HG03378 (cell line): ENCODE data around the gene GRM3.
"Not testable (repeated sequence)": the region's sequence is repeated elsewhere in the genome, so short reads cannot be mapped to it uniquely, and the experiment has no call there.

Experiments used
- ATAC-seq: cut with Tn5 transposase; IDR thresholded peaks from one replicate; pipeline ENCODE4 v1.9.1; 2021; ENCODE audit warnings: mild to moderate bottlenecking, moderate library complexity; ENCODE audit not compliant: unreplicated experiment

Gene GRM3

DNA sequence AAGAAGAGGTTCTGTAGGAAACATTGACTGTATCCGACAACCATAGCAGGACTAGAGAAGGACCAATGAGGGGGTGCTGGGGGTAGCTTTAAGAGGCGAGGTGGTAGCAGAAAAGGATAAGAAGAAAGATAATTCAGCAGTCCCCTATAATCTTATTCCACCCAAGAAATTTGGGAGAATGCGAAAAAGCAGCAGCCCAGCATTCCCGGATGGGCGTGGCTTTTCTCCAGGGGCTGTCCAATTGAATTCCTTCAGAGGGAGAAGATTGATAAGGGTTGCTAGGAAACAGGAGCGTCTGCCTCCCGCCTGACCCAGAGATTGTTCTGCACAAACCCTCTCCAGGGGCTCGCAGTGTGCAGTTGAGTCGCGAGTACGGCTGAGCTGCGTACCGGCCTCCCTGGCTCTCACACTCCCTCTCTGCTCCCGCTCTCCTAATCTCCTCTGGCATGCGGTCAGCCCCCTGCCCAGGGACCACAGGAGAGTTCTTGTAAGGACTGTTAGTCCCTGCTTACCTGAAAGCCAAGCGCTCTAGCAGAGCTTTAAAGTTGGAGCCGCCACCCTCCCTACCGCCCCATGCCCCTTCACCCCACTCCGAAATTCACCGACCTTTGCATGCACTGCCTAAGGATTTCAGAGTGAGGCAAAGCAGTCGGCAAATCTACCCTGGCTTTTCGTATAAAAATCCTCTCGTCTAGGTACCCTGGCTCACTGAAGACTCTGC lies at the start of gene GRM3:
Gene GRM3 (plus strand): TSS at position 349 of the 721 bp plus-strand sequence. CDS start 121,237 bp downstream, outside the sequence.
- ATAC-seq: no peak

DNA sequence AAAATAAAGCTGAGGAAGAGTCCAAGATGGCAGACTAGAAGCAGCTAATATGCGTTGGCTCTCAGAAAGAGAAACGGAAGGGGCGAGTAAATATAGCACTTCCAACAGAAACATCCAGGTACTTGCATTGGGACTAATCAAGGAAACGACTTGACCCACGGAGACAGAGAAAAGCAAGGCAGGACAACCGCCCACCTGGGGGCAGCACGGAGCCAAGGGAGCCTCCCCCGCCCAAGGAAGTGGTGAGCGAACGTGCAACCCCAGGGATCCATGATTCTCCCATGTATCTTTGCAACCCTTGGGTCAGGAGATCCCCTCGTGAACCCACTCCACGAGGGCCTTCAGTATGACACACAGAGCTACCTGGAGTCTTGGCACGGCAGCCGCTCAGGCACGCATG lies 45.4 kb upstream of the GRM3 start:
- ATAC-seq: no peak

DNA sequence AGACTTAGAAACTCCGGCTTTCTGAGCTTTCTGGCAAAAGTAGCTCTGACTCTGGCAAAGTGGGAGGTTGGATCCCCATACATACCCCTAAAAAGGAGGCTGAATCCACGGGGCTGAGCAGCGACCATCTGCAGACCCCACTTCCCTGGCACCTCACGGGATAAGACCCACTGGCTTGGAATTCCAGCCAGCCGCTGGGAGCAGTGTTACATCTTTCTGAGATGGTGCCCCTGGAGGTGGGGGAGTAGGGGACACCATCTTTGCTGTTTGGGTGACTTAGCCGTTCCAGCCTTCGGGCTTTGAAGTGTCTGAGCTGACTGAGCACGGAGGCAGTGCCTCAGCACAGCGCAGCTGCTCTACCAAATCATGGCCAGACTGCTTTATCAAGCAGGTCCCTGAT lies 45.0 kb upstream of the GRM3 start:
- ATAC-seq: no peak

DNA sequence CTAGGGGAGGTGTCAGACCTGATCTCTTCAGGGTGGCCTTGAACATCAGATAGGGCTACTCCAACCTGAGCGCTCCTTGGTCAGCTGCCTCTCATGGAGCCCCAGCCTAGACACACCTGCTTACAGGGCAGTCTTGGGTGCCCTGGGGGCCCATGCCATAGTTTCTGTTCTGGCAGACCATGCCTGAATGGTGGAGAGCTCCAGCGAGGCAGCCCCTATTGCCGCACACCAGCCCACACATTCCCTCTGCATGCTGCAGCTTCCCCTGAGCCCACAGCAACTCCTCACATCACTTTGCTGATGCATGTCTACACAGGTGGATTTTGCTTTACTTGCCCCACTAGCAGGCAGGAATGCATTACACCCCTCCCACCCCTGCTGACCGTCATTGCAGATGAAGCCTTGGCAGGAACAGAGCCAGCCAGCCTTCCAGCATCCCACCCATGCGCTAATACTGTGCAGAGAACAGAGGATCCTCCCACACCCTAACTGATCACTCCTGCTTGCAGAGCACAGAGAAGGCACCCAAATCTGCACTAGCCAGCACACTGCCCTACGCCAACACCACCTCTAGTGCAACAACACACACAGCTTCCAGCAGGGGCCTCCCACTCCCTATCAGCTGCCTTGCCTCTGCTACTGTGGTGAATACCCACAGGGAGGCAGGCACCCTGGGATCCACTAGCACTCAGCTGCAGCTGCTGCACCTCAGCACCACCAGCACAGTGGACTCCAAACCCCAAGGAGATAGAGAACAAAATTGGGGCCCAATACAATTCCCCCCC lies 43.0 kb upstream of the GRM3 start:
- ATAC-seq: no peak

DNA sequence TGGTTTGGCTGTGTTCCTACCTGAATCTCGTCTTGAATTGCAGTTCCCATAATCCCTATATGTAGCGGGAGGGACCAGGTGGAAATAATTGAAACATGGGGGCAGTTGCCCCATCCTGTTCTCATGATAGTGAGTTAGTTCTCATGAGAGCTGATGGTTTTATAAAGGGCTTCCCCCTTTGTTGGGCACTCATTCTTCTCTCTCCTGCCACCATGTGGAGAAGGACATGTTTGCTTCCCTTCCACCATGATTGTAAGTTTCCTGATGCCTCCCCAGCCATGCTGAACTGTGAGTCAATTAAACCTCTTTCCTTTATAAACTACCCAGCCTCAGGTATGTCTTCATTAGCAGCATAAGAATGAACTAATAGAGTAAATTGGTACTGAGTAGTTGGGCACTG lies 28.0 kb upstream of the GRM3 start:
- ATAC-seq: not testable (repeated sequence)

DNA sequence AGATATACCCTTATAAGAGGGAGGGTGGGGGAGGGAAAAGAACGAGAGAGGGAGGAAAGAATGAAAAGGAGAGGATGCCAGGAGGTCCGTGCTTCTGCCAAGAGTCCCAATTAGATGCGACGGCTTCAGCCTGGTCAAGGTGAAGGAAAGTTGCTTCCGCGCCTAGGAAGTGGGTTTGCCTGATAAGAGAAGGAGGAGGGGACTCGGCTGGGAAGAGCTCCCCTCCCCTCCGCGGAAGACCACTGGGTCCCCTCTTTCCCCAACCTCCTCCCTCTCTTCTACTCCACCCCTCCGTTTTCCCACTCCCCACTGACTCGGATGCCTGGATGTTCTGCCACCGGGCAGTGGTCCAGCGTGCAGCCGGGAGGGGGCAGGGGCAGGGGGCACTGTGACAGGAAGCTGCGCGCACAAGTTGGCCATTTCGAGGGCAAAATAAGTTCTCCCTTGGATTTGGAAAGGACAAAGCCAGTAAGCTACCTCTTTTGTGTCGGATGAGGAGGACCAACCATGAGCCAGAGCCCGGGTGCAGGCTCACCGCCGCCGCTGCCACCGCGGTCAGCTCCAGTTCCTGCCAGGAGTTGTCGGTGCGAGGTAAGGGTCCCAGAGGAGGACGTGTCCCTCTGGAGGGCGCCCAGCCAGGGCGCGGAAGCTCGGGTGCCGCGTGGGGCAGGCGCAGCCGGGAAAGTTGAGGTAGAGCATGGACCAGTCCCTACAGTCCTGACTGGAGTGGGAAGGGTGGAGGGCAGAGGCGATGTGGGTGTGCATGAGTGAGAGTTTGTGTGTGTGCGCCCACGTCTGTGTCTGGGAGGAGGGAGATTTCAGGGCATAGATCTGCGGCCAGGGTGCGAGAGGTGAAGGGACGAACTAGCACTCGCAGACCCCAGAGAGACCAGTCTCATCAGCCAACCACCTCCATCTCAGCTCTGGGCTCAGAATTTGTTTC lies 844 bp downstream of the GRM3 start:
- ATAC-seq: no peak

DNA sequence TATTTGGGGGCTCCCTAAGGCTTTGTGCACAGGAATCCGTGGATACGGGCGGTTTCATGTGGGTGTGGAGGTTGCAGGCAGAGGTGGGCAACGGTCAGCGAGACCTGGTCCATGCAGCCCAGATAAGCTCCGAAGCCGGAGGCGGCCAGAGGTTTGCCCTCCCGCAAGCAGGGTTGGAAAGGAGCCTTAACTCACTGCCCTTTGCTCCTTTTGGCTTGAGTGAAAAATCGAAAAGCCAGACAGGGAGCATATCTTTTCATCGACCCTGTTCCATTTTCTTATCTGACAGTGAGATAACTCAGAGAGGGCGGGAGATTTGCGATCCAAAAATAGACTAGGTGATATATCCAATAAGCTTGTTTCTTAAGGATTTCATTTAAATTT lies 1.5 kb downstream of the GRM3 start:
- no peak for ATAC-seq

DNA sequence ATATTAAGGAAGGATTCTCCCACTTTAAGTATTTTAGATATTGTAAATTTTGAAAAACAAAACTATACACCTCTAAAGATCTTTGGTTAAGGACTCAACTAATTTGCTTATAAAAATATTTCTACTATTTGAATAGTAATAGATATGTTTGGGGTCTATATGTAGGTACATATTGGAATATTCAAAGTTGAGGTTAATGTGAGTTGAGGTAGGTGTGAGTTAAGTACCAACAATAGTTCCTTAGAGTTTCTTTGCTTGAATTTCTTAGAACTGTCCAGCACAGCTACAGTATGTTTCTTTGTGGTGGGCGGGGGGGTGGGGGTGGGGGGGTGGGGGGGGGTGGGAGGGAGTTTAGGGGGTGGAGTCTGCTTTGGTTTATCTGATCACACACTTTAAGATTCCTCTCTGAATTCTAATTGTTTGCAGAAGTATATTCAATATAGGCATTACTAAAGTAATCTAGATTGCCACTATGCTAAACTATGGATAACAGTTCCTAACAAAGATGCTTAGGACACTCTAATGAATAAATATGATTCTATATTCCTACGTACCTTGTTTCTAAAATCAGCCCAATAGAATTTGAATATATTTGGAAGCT lies 2.1 kb downstream of the GRM3 start:
- no peak for ATAC-seq

DNA sequence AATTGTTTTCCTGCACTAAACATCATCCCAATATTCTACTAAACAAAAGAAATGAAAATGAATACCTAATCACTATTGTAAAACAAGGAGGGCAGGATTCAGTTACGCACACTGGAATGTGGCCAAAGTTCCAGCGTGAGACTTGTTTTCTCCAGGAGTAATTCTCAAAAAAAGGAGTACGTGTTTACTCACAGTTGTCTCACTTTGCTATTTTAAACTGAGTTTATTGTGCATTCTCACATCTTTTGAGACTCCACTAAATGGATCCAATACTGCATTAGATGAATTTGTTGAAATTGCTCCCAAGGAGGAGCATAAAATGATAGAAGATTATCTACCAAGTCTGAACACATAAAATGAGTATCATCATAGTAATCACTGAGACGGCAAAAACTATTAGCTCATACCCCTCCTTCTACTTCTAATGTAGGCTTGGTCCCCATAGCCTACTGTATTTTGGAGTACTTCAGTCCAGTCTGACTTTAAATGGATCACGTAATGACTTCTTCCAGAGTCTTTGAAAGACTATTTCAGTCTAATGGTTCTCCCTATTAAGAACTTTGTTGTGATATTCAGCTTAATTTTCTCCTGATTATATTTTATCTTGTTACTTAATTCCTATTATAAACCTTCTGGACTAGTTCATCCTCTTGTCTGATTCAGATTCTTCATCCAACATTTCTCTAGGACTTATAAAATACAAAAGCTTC lies 3.8 kb downstream of the GRM3 start:
- no peak for ATAC-seq

DNA sequence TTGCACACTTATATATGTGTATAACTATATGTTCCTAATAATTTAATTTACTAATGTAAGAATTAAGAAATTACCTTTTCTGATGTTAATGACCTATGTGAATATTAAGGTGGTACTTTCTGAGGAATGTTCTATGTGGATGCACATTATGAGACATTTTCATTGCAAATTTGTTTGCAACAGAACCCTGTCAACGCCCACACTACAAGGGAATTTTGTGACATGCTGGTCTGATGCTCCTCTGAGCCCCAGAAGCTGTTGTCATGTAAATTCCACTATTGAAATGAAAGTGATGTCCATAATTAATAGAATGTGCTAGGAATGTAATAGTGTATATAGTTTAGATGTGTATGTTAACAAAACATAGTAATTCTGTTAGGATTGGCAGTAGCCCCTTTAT lies 4.5 kb downstream of the GRM3 start:
- no peak for ATAC-seq

DNA sequence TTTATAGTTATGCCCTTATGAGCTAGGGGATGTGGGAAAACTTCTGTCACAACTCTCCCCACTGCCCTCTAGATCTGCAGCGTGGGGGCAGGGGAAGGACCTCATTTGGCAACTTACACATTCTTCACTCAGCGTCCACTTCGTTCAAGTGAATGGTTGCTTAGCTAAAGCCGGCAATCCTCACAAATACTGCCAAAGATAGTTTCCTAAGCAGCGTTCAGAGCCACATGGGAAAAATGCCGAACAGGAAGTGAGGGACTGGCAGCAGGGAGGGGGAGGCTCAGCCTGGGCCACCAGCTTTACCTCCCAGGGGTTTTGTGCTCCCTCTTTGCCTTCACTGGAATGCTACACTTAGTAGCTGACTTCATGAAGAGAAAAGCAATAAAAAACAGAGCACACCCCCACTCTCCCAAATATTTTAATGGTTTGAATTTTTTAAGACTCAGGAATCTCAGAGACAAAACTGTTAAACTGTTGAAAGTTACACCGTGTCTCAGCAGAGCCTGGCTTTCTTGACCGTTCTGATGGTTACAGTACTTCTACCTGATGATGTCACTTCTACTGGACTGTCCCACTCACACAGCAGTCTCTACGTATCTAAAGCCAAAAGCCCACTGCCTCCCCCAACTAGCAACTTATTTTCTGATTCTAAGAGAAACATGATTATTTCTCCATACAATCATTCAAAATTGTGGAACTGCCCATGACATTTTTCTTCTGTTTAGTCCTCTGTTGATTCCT lies 10.4 kb downstream of the GRM3 start:
- ATAC-seq: no peak

DNA sequence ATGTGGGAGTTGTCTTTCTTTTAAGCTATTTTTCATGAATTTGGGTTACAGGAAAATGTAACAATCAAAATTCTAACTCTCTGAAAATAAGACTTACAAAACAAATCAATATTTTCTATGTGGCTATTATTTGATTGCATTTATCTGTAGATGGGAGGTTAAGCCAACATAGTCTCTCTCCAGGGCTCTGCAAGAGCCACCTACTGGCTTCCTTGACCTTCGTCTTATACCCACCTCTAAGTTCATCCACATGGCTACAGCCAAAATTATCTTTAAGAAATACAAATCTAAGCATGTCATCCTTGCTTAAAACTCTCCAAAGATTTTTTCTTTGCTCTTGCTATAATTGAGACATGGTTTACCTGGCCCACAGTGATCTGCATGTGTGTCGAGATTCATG lies 14.2 kb downstream of the GRM3 start:
- no peak for ATAC-seq

DNA sequence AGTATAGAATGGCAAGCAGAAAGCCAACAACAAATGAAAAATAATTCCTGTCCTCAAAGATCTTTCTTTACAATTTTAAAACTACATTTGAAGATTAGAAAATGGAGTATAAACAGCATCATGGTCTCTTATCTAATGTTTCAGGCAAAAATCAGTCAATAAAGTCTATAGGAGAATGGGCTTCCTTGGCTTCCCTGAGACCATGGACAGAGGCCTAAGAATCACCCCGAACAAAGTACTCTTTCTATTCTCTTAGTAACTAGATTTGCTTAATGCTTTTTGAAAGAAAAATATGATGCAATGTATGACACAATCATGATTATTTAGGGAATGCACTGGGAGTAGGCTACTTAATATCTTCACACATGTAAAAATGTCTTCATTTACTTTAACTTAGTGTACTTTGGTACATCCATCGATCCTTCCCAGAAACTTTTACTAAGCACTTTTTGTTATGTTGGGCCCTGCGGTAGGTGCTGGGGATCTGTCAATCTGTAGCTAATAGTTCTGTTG lies 17.3 kb downstream of the GRM3 start:
- ATAC-seq: no peak

DNA sequence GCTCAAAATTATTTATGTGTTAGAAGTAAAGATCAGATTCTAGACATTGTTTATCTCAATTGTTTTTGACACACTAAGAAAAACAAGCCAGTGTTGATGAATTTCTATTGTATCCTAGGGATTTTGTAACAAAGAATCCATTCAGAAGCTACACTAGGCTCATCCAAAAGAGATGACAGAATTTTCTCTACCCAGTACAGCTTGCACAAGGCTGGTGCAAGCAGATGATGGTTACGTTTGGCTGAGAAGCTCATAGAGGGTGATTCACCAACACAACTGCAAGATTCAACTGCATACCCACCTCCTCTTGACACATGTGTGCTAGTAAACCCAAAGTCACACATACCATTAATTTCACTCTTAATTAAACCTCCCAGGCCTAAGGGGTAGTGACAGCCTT lies 20.8 kb downstream of the GRM3 start:
- ATAC-seq: no peak

DNA sequence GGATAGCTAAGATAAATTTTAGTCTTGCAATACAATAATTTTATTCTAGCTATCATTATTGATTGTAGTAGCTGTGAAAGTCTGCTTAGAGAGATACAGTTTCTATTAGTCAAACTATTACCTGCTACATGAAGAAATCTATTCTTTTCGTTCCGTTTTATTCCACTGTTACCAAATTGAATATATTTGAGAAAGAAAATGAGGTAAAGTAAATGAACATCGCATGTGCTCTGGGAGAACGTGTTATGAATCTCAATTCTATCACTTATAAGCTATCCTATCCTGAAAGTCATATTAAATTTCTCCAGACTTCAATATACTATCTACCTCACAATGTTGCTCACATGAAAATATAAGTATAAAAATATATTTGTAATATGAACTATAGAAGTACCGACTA lies 21.3 kb downstream of the GRM3 start:
- ATAC-seq: no peak

DNA sequence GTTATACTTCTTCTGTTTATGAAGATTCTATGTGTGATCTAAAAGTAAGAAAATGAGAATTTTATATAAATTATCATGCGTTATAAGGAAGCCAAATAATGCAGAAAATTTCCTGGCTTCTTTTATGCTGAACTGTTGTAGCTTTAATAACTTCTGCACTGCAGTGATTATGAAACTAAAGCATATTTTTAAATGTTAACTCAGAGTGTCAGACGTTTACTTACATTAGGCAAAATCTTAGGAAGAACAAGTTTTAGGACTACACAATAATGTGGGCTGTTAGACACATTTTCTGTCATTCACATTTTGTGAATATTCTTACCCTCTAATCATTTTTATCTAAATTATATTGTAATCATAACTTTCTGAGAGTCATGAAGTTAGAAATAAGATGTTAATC lies 22.0 kb downstream of the GRM3 start:
- no peak for ATAC-seq

DNA sequence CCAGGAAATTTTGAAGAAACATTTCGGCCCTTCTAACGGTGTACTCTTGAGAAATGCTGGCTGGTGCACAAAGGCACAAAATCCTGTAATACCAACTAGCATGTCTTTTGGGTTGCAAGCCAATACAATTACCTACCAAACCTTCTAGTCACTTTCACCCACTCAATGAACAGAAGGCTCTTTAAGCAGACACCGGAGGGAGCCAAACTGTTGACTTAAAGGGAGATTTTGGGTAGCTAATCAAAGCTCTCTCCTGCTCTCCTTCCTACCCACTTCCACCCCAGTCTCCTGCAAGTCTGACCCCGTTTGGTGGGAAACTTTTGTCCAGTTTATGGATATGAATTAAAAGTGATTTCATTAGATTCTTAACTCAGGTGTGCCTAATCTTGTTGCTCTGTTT lies 24.0 kb downstream of the GRM3 start:
- no peak for ATAC-seq

DNA sequence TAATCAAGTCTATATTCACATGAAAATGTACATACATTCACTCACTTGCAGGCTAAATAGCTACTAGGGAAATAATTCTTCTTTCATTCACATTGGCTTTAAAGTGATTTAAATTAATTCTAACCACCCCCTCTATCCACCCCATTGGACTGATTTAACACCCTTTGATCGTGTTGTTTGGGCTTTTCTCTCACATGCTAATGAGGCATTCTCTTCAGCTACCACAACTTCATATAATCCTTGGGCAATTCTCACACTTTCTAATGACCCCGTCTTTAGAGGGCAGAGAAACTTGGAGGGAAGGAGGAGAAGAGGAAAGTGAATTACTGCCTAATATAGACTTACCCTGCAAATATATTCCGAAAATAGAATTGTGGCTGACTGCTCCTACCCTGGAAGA lies 24.6 kb downstream of the GRM3 start:
- ATAC-seq: no peak

DNA sequence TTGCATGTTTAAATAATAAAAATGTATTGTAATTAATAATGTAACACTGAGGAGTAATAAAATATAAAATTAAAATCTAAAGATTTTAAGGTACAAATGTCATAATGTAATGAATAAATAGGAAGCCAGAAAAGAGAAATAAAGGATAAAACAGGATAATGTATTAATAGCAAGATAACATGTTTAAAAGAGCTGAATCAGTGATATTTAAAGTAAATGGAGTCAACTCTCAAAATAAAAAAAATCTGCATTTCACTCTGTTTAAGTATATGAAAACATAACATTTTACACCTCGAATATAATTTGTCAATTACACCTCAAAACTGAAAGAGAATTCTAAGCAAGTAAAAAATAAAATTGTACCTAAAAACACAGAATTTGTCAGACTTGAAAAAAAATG lies 44.1 kb downstream of the GRM3 start:
- no peak for ATAC-seq

DNA sequence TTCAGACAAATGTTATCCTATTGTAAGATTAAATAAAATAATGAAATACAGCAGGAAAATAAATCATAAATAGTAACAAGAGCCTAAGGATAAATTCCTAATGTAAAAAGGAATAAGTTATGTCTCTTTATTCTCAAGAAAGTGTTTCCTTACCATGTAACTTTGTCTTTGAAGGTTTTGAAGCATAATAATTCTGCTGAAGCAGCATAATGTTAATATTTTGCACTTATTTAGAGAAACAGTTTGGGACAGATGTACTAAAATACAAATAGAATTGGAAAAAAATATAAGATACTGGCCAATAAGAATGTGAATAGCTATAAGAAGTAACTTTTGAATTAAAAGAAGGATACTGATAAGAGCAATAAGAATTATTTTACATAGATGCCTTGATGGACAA lies 45.7 kb downstream of the GRM3 start:
- ATAC-seq: no peak
